ENCODE measurements around the gene ZBTB12. TPM values are rescaled to one million over a fixed set of nuclear protein-coding genes. Genes with fewer than 3 reads are reported as not detected.

Gene ZBTB12
- polyA plus RNA-seq, 3 donors = 0.11 TPM; not detected in 2

- Histone ChIP-seq H3K9me3 (replicated peaks in 1 of 2; ENCODE audit: control insufficient read depth in 1 of 2, insufficient read depth in 1 of 2, low read length in 2 of 2) (no peaks in the 10 kb centered on the region), H3K36me3 (replicated peaks in 1 of 2; ENCODE audit: control insufficient read depth in 1 of 2, insufficient read depth in 2 of 2, low read length in 2 of 2) (no peaks in the 10 kb centered on the region), H3K9ac (ENCODE audit: insufficient read depth, low read length, poor library complexity, severe bottlenecking) (no peak overlapping the region), H3K27me3 (ENCODE audit: control insufficient read depth in 2 of 2, insufficient read depth in 2 of 2, low read length in 2 of 2) (no peaks in the 10 kb centered on the region), H3K4me1 (ENCODE audit: control insufficient read depth in 1 of 2, insufficient read depth in 2 of 2, low read length in 2 of 2) (peaks cover 4 to 31% of the 10 kb centered on the region in 2 donors), H2AFZ (ENCODE audit: insufficient read depth, low read depth, low read length, poor library complexity, severe bottlenecking) (no peak overlapping the region), H3K4me3 (replicated peaks in 1 of 3; ENCODE audit: low read depth in 2 of 3, low read length in 3 of 3) (no peak overlapping the region), H3K27ac (ENCODE audit: low read depth in 1 of 2, low read length in 2 of 2) (no peak overlapping the region), H4K20me1 (ENCODE audit: insufficient read depth, low read length) (no peaks in the 10 kb centered on the region), H3K79me2 (ENCODE audit: insufficient read depth, low read length) (no peaks in the 10 kb centered on the region), H3K4me2 (replicated peaks; ENCODE audit: extremely low read depth, low read length, poor library complexity, severe bottlenecking) (no peak overlapping the region)
- no peaks in the 10 kb centered on the region for H3K36me3 Mint-ChIP-seq
- no peak overlapping the region for H3K27ac Mint-ChIP-seq
- peaks cover 0 to 1% (median 0%) of the 10 kb centered on the region in 7 donors for H3K9me3 Mint-ChIP-seq
- no peak for DNase-seq
- WGBS (ENCODE audit: insufficient coverage) = no CpG with 5 or more reads among the region's 1 CpG
- H3K4me3 Mint-ChIP-seq = no peak overlapping the region
- peaks cover 24% of the 10 kb centered on the region for H3K4me1 Mint-ChIP-seq
- intact Hi-C loops (cut with micrococcal nuclease) = no loop called here
- TF ChIP-seq, protein P1, sequence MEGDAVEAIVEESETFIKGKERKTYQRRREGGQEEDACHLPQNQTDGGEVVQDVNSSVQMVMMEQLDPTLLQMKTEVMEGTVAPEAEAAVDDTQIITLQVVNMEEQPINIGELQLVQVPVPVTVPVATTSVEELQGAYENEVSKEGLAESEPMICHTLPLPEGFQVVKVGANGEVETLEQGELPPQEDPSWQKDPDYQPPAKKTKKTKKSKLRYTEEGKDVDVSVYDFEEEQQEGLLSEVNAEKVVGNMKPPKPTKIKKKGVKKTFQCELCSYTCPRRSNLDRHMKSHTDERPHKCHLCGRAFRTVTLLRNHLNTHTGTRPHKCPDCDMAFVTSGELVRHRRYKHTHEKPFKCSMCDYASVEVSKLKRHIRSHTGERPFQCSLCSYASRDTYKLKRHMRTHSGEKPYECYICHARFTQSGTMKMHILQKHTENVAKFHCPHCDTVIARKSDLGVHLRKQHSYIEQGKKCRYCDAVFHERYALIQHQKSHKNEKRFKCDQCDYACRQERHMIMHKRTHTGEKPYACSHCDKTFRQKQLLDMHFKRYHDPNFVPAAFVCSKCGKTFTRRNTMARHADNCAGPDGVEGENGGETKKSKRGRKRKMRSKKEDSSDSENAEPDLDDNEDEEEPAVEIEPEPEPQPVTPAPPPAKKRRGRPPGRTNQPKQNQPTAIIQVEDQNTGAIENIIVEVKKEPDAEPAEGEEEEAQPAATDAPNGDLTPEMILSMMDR (IDR thresholded peaks at IDR 0.05) = no peak
- peaks cover 0 to 6% (median 5%) of the 10 kb centered on the region in 3 donors for H3K27me3 Mint-ChIP-seq (ENCODE audit: low read depth in 3 of 3)
These were observed 29.1 kb upstream of the ZBTB12 start for GRCh38 chr6:31930962-31931361.

DNA sequence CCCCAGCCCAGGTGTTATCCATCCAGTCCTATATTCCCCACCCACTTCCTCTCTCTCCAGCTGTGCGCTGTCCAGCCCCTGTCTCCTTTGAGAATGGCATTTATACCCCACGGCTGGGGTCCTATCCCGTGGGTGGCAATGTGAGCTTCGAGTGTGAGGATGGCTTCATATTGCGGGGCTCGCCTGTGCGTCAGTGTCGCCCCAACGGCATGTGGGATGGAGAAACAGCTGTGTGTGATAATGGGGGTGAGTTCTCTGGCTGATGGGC lies 26.7 kb upstream of the ZBTB12 start:
- no peak overlapping the region for H3K9ac ChIP-seq (ENCODE audit: insufficient read depth, low read length, poor library complexity, severe bottlenecking)
- H3K9me3 Mint-ChIP-seq = peaks cover 0 to 3% (median 0%) of the 10 kb centered on the region in 7 donors
- no peak overlapping the region for H3K27ac ChIP-seq (ENCODE audit: low read depth in 1 of 2, low read length in 2 of 2)
- H4K20me1 ChIP-seq (ENCODE audit: insufficient read depth, low read length) = no peaks in the 10 kb centered on the region
- no peak overlapping the region for H3K4me2 ChIP-seq (replicated peaks; ENCODE audit: extremely low read depth, low read length, poor library complexity, severe bottlenecking)
- H2AFZ ChIP-seq (ENCODE audit: insufficient read depth, low read depth, low read length, poor library complexity, severe bottlenecking) = no peak overlapping the region
- H3K9me3 ChIP-seq (replicated peaks in 1 of 2; ENCODE audit: control insufficient read depth in 1 of 2, insufficient read depth in 1 of 2, low read length in 2 of 2) = no peaks in the 10 kb centered on the region
- H3K4me1 ChIP-seq (ENCODE audit: control insufficient read depth in 1 of 2, insufficient read depth in 2 of 2, low read length in 2 of 2) = peaks cover 4 to 31% of the 10 kb centered on the region in 2 donors
- peak overlapping the region in 1 of 7 donors; percentile 22 for H3K27ac Mint-ChIP-seq
- WGBS (ENCODE audit: insufficient coverage) = 84% methylated on average over 3 of the region's 9 CpGs
- intact Hi-C loops (cut with micrococcal nuclease) = no loop called here
- no peak overlapping the region for H3K4me3 Mint-ChIP-seq
- no peak overlapping the region for H3K4me3 ChIP-seq (replicated peaks in 1 of 3; ENCODE audit: low read depth in 2 of 3, low read length in 3 of 3)
- no peaks in the 10 kb centered on the region for H3K27me3 ChIP-seq (ENCODE audit: control insufficient read depth in 2 of 2, insufficient read depth in 2 of 2, low read length in 2 of 2)
- H3K36me3 Mint-ChIP-seq = no peaks in the 10 kb centered on the region
- no peak for DNase-seq
- H3K79me2 ChIP-seq (ENCODE audit: insufficient read depth, low read length) = no peaks in the 10 kb centered on the region
- TF ChIP-seq, protein P1 (IDR thresholded peaks at IDR 0.05) = no peak
- peaks cover 26% of the 10 kb centered on the region for H3K4me1 Mint-ChIP-seq
- H3K27me3 Mint-ChIP-seq (ENCODE audit: low read depth in 3 of 3) = peaks cover 0 to 5% (median 3%) of the 10 kb centered on the region in 3 donors
- no peaks in the 10 kb centered on the region for H3K36me3 ChIP-seq (replicated peaks in 1 of 2; ENCODE audit: control insufficient read depth in 1 of 2, insufficient read depth in 2 of 2, low read length in 2 of 2)

All from CD14-positive monocyte (primary cell).